GM12878 (cell line): ENCODE measurements around the gene GOLIM4. TPM values are rescaled to one million over a fixed set of nuclear protein-coding genes. Genes with fewer than 3 reads are reported as not detected.

Experiments used
- BHLHE40 ChIP-seq, 2 experiments: fragments of 450-650 bp in 1 of 2; IDR thresholded peaks; 2 replicates each; pipeline ENCODE4 v1.6.1; 2011 to 2017; ENCODE audit warnings: low read depth in 2 of 2, borderline replicate concordance in 1 of 2, improper control_type of control experiment in 1 of 2, low read length in 1 of 2, mild to moderate bottlenecking in 1 of 2
- EED ChIP-seq: sonication (generic); IDR thresholded peaks from 2 replicates; pipeline ENCODE4 v1.6.1; 2016; ENCODE audit warnings: antibody characterized with exemption, low read depth
- ETV6 ChIP-seq, 2 experiments: fragments of 450-650 bp in 1 of 2; IDR thresholded peaks in 1 of 2; conservative IDR thresholded peaks in 1 of 2; 2 replicates each; pipeline ENCODE4 v1.6.1; 2014; ENCODE audit warnings: antibody characterized with exemption in 1 of 2, borderline replicate concordance in 1 of 2, low read depth in 1 of 2, mild to moderate bottlenecking in 1 of 2, moderate library complexity in 1 of 2
- IKZF1 ChIP-seq: fragments of 450-650 bp; conservative IDR thresholded peaks from 2 replicates; pipeline ENCODE4 v1.6.1; 2017; ENCODE audit warnings: antibody characterized with exemption, mild to moderate bottlenecking
- IKZF2 ChIP-seq, 2 experiments: fragments of 450-650 bp; IDR thresholded peaks; 2 replicates each; pipeline ENCODE4 v1.6.1; 2017; ENCODE audit warnings: mild to moderate bottlenecking in 2 of 2, moderate library complexity in 2 of 2
- IRF3 ChIP-seq: fragments of 450-650 bp; IDR thresholded peaks from 2 replicates; pipeline ENCODE4 v1.6.1; 2014; ENCODE audit warnings: mild to moderate bottlenecking
- MEF2A ChIP-seq: IDR thresholded peaks from 2 replicates; pipeline ENCODE4 v1.6.1; 2011; ENCODE audit warnings: low read depth, mild to moderate bottlenecking, low read length, moderate library complexity; ENCODE audit not compliant: insufficient read depth
- MTA3 ChIP-seq: IDR thresholded peaks from 2 replicates; pipeline ENCODE4 v1.6.1; 2012; ENCODE audit warnings: low read length, inconsistent platforms, borderline replicate concordance
- NRF1 ChIP-seq: conservative IDR thresholded peaks from 2 replicates; pipeline ENCODE4 v1.6.1; 2011; ENCODE audit warnings: mild to moderate bottlenecking, low read depth, low read length, improper control_type of control experiment
- RBBP5 ChIP-seq: fragments of 200-600 bp; sonication (generic); conservative IDR thresholded peaks from 2 replicates; pipeline ENCODE4 v1.6.1; 2016
- SKIL ChIP-seq: fragments of 450-650 bp; IDR thresholded peaks from 2 replicates; pipeline ENCODE4 v1.6.1; 2017; ENCODE audit warnings: mild to moderate bottlenecking, low read depth, inconsistent platforms; ENCODE audit not compliant: poor library complexity, severe bottlenecking
- SMC3 ChIP-seq: IDR thresholded peaks from 2 replicates; pipeline ENCODE4 v1.6.1; 2011; ENCODE audit warnings: low read length, improper control_type of control experiment, borderline replicate concordance
- SUPT20H ChIP-seq: IDR thresholded peaks from 2 replicates; pipeline ENCODE4 v1.6.1; 2011; ENCODE audit warnings: low read depth, mild to moderate bottlenecking, low read length, moderate library complexity, borderline replicate concordance; ENCODE audit not compliant: control insufficient read depth
- USF1 ChIP-seq: IDR thresholded peaks from 2 replicates; pipeline ENCODE4 v1.6.1; 2011; ENCODE audit warnings: borderline replicate concordance, low read depth, mild to moderate bottlenecking, moderate library complexity, mixed read lengths, low read length; ENCODE audit not compliant: insufficient read depth; ENCODE audit errors: extremely low read length
- WRNIP1 ChIP-seq: IDR thresholded peaks from 2 replicates; pipeline ENCODE4 v1.6.1; 2011; ENCODE audit warnings: low read depth, low read length, improper control_type of control experiment, borderline replicate concordance
- YBX1 ChIP-seq: fragments of 450-650 bp; IDR thresholded peaks from 2 replicates; pipeline ENCODE4 v1.6.1; 2016; ENCODE audit warnings: antibody characterized with exemption
- ZBED1 ChIP-seq: IDR thresholded peaks from 2 replicates; pipeline ENCODE4 v1.6.1; 2016; ENCODE audit warnings: borderline replicate concordance
- ZNF217 ChIP-seq: fragments of 450-650 bp; IDR thresholded peaks from 2 replicates; pipeline ENCODE4 v1.6.1; 2017; ENCODE audit warnings: antibody characterized with exemption, mild to moderate bottlenecking
- ZNF274 ChIP-seq: IDR thresholded peaks from one replicate; pipeline ENCODE4 v1.8.0; 2011; ENCODE audit not compliant: insufficient read length, insufficient read depth
- polyA plus RNA-seq, 11 experiments: library from polyadenylated mRNA; depleted of rRNA in 4 of 11; unstranded in 6 of 11; stranded (reverse) in 5 of 11; fragments of >200 nt; fragmentation: Nextera tagmentation in 4 of 11; fragmentation: Illumina TruSeq in 1 of 11; extraction: Ambion mirVana in 4 of 11; extraction: Trizol in 1 of 11; gene quantifications; 1 replicate in 1 of 11; 2 replicates in 10 of 11; pipeline versions ENCODE4 v1.2.1 to v1.2.3, GENCODE V29; 2011 to 2016; ENCODE audit warnings: inconsistent platforms in 2 of 11, missing spikeins in 2 of 11, low read depth in 1 of 11
- total RNA-seq, 4 experiments: library from RNA; depleted of rRNA in 3 of 4; stranded (reverse); fragments of >200 nt in 3 of 4; fragmentation: Illumina TruSeq in 1 of 4; extraction: Trizol in 1 of 4; gene quantifications; 2 replicates each; pipeline versions ENCODE4 v1.2.1 to v1.2.3, GENCODE V29; 2013 to 2021

The GOLIM4 gene
- total and polyA plus RNA-seq, 10 of the 15 experiments (the other 5 are each of a cell fraction or from before 2014, with no cell fraction given): 11.1 to 32.4 (median 19.3) TPM

- TF ChIP-seq ZNF274: no peak
- TF ChIP-seq ZNF217: no peak
- no peak for TF ChIP-seq NRF1
- peak; percentile 74 to 79 for TF ChIP-seq IKZF2 (IDR thresholded peaks at IDR 0.05)
- peak; percentile 34; the same call in 1 of the 2 replicates for TF ChIP-seq MEF2A
- TF ChIP-seq ZBED1: no peak
- no peak for TF ChIP-seq YBX1
- peak in 1 of 2 experiments; percentile 35; a peak in 1 of 4 replicates for TF ChIP-seq ETV6 (conservative IDR thresholded peaks at IDR 0.05 in 1 of 2, IDR thresholded peaks at IDR 0.05 in 1 of 2; ENCODE audit: borderline replicate concordance in 1 of 2, low read depth in 1 of 2)
- TF ChIP-seq MTA3: no peak
- TF ChIP-seq USF1: no peak
- TF ChIP-seq BHLHE40 (IDR thresholded peaks at IDR 0.05; ENCODE audit: borderline replicate concordance in 1 of 2, low read depth in 2 of 2, low read length in 1 of 2): no peak
- TF ChIP-seq IRF3: no peak
- TF ChIP-seq EED: peak; percentile 77
- TF ChIP-seq SUPT20H: no peak
- peak; percentile 19 for TF ChIP-seq SKIL
- no peak for TF ChIP-seq SMC3
- peak; percentile 69 for TF ChIP-seq IKZF1
- TF ChIP-seq RBBP5: no peak
- TF ChIP-seq WRNIP1: no peak
- TF ChIP-seq, all 136 proteins: peak for 11
Observed at GRCh38 chr3:168085491-168086119, 10.1 kb downstream of the GOLIM4 start (continued).
